Esophagus muscularis mucosa (tissue), 4 donors: Measurements from ENCODE around the gene TMEM138.

Experiments used
- EP300 ChIP-seq: sonication (generic); formaldehyde crosslinking; IDR thresholded peaks from one replicate; pipeline ENCODE4 v1.6.1; 2017; ENCODE audit warnings: antibody characterized with exemption
- POLR2A ChIP-seq: fragments of 450-650 bp; IDR thresholded peaks from one replicate; pipeline ENCODE4 v1.6.1; 2017; ENCODE audit warnings: antibody characterized with exemption, moderate library complexity, mild to moderate bottlenecking, low read depth
- TF ChIP-seq, protein P1 (sequence below), 3 experiments: fragments of 200-600 bp in 2 of 3; fragments of 450-650 bp in 1 of 3; sonication (generic) in 2 of 3; IDR thresholded peaks; one replicate each; pipeline ENCODE4 v1.5.1; 2017 to 2019; ENCODE audit warnings: antibody characterized with exemption in 3 of 3, mild to moderate bottlenecking in 2 of 3, moderate library complexity in 1 of 3

DNA sequence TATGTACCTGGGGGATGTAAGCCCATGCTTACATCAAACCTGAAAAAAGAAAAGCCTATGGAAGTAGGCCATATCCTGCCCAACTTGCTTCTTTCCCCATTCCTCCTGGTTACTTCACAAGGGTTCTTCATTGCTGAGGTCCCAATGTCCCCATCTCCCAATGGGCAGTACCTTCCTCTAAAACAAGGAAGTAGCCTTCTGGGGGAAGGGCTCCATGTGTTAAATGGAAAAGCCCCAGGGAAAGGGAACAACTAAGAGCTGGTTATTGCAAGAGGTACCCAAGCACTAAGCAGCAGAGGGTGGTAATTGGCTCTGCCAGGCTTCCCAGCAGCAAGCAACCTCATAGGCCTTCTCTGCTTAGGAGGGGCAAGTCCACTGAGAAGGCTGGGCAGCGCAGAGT is 41.5 kb downstream of the TMEM138 start:
- TF ChIP-seq EP300 (no peak), POLR2A (no peak)
- TF ChIP-seq, protein P1, sequence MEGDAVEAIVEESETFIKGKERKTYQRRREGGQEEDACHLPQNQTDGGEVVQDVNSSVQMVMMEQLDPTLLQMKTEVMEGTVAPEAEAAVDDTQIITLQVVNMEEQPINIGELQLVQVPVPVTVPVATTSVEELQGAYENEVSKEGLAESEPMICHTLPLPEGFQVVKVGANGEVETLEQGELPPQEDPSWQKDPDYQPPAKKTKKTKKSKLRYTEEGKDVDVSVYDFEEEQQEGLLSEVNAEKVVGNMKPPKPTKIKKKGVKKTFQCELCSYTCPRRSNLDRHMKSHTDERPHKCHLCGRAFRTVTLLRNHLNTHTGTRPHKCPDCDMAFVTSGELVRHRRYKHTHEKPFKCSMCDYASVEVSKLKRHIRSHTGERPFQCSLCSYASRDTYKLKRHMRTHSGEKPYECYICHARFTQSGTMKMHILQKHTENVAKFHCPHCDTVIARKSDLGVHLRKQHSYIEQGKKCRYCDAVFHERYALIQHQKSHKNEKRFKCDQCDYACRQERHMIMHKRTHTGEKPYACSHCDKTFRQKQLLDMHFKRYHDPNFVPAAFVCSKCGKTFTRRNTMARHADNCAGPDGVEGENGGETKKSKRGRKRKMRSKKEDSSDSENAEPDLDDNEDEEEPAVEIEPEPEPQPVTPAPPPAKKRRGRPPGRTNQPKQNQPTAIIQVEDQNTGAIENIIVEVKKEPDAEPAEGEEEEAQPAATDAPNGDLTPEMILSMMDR (IDR thresholded peaks at IDR 0.05), result no peak
